Measurements from ENCODE around the gene APOE. TPM values are rescaled to one million over a fixed set of nuclear protein-coding genes. Genes with fewer than 3 reads are reported as not detected.

APOE gene
- total RNA-seq, 1 donor from 2014 or later, result not detected

DNA sequence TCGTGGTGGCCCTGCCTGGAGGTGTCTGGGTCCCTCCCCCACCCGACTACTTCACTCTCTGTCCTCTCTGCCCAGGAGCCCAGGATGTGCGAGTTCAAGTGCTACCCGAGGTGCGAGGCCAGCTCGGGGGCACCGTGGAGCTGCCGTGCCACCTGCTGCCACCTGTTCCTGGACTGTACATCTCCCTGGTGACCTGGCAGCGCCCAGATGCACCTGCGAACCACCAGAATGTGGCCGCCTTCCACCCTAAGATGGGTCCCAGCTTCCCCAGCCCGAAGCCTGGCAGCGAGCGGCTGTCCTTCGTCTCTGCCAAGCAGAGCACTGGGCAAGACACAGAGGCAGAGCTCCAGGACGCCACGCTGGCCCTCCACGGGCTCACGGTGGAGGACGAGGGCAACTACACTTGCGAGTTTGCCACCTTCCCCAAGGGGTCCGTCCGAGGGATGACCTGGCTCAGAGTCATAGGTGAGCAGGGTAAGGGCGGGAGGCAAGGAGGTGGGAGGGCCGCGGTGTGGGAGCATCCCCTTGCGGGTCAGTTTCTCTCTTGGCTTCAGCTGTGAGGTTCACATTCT lies 40.3 kb upstream of the APOE start:
- no peaks in the 10 kb centered on the region for H3K4me1 Mint-ChIP-seq
- peaks cover 7% of the 10 kb centered on the region for H3K27me3 Mint-ChIP-seq
- DNase-seq, result no peak
- H3K36me3 Mint-ChIP-seq (ENCODE audit: low read depth), result no peaks in the 10 kb centered on the region
- POLR2A ChIA-PET, result no interaction called here
- CTCF ChIA-PET, result no interaction called here
- no peak for ATAC-seq (ENCODE audit: low read depth)
- no peaks in the 10 kb centered on the region for H3K9me3 Mint-ChIP-seq
- intact Hi-C loops (cut with micrococcal nuclease), result no loop called here
- no peak overlapping the region for H3K27ac Mint-ChIP-seq
- TF ChIP-seq, protein P1, sequence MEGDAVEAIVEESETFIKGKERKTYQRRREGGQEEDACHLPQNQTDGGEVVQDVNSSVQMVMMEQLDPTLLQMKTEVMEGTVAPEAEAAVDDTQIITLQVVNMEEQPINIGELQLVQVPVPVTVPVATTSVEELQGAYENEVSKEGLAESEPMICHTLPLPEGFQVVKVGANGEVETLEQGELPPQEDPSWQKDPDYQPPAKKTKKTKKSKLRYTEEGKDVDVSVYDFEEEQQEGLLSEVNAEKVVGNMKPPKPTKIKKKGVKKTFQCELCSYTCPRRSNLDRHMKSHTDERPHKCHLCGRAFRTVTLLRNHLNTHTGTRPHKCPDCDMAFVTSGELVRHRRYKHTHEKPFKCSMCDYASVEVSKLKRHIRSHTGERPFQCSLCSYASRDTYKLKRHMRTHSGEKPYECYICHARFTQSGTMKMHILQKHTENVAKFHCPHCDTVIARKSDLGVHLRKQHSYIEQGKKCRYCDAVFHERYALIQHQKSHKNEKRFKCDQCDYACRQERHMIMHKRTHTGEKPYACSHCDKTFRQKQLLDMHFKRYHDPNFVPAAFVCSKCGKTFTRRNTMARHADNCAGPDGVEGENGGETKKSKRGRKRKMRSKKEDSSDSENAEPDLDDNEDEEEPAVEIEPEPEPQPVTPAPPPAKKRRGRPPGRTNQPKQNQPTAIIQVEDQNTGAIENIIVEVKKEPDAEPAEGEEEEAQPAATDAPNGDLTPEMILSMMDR (IDR thresholded peaks at IDR 0.05), result no peak
- no peak overlapping the region for H3K4me3 Mint-ChIP-seq

DNA sequence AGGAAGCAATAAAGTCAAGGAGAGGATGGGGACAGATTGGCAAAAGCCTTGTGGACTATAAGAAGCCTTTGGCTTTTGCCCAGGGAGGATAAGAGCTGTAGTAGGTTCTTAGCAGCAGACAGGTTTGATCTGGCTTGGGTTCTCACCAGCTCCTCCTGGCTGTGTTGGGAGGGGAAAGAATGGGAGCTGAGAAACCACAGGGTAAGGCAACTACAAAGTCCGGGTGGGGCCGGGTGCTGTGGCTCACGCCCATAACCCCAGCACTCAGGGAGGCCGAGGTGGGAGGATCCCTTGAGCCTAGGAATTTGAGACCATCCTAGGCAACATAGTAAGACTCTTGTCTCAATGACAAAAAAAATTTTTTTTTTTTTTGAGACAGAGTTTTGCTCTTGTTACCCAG lies 38.9 kb upstream of the APOE start:
- H3K9me3 Mint-ChIP-seq, result no peaks in the 10 kb centered on the region
- intact Hi-C loops (cut with micrococcal nuclease), result no loop called here
- CTCF ChIA-PET, result no interaction called here
- DNase-seq, result no peak
- H3K27me3 Mint-ChIP-seq, result peaks cover 7% of the 10 kb centered on the region
- no peak overlapping the region for H3K27ac Mint-ChIP-seq
- POLR2A ChIA-PET, result no interaction called here
- no peaks in the 10 kb centered on the region for H3K36me3 Mint-ChIP-seq (ENCODE audit: low read depth)
- H3K4me3 Mint-ChIP-seq, result no peak overlapping the region
- no peaks in the 10 kb centered on the region for H3K4me1 Mint-ChIP-seq
- no peak for ATAC-seq (ENCODE audit: low read depth)
- TF ChIP-seq, protein P1 (IDR thresholded peaks at IDR 0.05), result no peak

DNA sequence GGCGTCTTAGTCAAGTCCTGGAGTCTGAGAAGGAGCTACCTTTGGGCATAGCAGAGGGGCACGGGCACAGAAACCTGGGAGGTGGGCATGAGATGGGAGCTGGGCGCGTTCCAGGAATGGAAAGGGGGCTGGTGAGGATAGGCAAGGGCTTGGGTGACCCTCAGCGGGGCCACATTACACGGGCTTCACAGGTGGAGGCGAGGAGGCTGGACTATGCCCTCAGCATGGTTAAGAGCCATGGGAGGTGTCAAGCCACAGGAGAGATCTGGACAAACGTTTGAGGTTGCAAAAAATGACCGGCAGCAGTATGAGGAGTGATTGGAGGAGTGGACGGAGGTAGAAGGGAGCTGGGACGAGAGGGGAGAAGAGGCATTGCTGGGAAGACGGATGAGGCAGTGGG lies 38.0 kb upstream of the APOE start:
- TF ChIP-seq, protein P1 (IDR thresholded peaks at IDR 0.05), result no peak
- peaks cover 7% of the 10 kb centered on the region for H3K27me3 Mint-ChIP-seq
- no peaks in the 10 kb centered on the region for H3K9me3 Mint-ChIP-seq
- ATAC-seq (ENCODE audit: low read depth), result no peak
- H3K4me3 Mint-ChIP-seq, result no peak overlapping the region
- POLR2A ChIA-PET, result no interaction called here
- intact Hi-C loops (cut with micrococcal nuclease), result no loop called here
- no peaks in the 10 kb centered on the region for H3K4me1 Mint-ChIP-seq
- CTCF ChIA-PET, result no interaction called here
- DNase-seq, result no peak
- H3K36me3 Mint-ChIP-seq (ENCODE audit: low read depth), result no peaks in the 10 kb centered on the region
- no peak overlapping the region for H3K27ac Mint-ChIP-seq

DNA sequence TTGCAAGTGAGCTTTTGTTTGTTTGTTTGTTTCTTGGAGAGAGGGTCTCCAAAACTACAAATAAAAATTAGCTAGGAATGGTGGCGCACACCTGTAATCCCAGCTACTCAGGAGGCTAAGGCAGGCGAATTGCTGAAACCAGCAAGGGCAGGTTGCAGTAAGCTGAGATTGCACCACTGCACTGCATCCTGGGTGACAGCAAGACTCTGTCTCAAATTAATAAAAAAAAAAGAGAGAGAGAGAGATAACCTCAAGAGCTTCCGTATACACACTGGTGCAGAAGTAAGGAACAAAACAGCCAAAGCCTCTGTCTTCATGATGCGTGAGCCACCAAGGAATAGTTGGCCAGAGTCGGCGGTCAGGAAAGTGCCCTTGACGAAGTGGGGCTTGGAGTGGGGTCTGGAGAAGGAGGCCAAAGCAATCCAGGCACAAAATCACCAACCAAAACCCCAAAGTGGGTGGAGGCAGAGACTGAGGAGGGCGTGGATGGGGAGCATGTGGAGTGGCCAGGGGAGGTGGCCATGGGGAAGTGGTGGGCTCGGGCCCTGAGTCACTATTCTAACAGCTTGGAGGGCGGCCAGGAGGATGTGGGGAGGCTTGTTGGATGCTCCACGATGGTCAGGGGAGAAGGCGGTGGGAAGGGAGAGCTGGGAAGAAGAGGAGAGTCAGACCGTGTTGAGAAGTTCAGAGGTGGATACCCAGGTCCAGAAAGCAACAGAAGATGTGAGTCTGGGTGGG lies 35.7 kb upstream of the APOE start:
- Mint-ChIP-seq H3K27ac (no peak overlapping the region), H3K4me1 (no peaks in the 10 kb centered on the region), H3K27me3 (peaks cover 10% of the 10 kb centered on the region), H3K9me3 (no peaks in the 10 kb centered on the region), H3K36me3 (ENCODE audit: low read depth) (no peaks in the 10 kb centered on the region), H3K4me3 (no peak overlapping the region)
- ChIA-PET CTCF (no interaction called here), POLR2A (no interaction called here)
- intact Hi-C loops (cut with micrococcal nuclease), result no loop called here
- TF ChIP-seq, protein P1 (IDR thresholded peaks at IDR 0.05), result no peak
- DNase-seq (no peak), ATAC-seq (ENCODE audit: low read depth) (no peak)

DNA sequence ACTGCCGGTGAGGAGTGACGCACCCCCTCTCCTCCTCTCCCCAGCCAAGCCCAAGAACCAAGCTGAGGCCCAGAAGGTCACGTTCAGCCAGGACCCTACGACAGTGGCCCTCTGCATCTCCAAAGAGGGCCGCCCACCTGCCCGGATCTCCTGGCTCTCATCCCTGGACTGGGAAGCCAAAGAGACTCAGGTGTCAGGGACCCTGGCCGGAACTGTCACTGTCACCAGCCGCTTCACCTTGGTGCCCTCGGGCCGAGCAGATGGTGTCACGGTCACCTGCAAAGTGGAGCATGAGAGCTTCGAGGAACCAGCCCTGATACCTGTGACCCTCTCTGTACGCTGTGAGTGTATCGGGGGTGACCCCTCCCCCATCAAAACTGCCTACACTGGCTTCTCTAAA lies 33.8 kb upstream of the APOE start:
- ChIA-PET POLR2A (no interaction called here), CTCF (no interaction called here)
- intact Hi-C loops (cut with micrococcal nuclease), result no loop called here
- H3K4me1 Mint-ChIP-seq, result no peaks in the 10 kb centered on the region
- DNase-seq (no peak), ATAC-seq (ENCODE audit: low read depth) (no peak)
- TF ChIP-seq, protein P1 (IDR thresholded peaks at IDR 0.05), result no peak
- peaks cover 7% of the 10 kb centered on the region for H3K27me3 Mint-ChIP-seq
- no peak overlapping the region for H3K4me3 Mint-ChIP-seq
- H3K36me3 Mint-ChIP-seq (ENCODE audit: low read depth), result no peaks in the 10 kb centered on the region
- no peak overlapping the region for H3K27ac Mint-ChIP-seq
- H3K9me3 Mint-ChIP-seq, result no peaks in the 10 kb centered on the region
